ENCODE measurements around the gene SULT1A2. TPM values are rescaled to one million over a fixed set of nuclear protein-coding genes. Genes with fewer than 3 reads are reported as not detected.

SULT1A2 gene
- total and polyA plus RNA-seq, 2 of the 13 experiments (the other 11 are each of a cell fraction or from before 2014, with no cell fraction given) = 33.0 to 34.2 TPM

DNA sequence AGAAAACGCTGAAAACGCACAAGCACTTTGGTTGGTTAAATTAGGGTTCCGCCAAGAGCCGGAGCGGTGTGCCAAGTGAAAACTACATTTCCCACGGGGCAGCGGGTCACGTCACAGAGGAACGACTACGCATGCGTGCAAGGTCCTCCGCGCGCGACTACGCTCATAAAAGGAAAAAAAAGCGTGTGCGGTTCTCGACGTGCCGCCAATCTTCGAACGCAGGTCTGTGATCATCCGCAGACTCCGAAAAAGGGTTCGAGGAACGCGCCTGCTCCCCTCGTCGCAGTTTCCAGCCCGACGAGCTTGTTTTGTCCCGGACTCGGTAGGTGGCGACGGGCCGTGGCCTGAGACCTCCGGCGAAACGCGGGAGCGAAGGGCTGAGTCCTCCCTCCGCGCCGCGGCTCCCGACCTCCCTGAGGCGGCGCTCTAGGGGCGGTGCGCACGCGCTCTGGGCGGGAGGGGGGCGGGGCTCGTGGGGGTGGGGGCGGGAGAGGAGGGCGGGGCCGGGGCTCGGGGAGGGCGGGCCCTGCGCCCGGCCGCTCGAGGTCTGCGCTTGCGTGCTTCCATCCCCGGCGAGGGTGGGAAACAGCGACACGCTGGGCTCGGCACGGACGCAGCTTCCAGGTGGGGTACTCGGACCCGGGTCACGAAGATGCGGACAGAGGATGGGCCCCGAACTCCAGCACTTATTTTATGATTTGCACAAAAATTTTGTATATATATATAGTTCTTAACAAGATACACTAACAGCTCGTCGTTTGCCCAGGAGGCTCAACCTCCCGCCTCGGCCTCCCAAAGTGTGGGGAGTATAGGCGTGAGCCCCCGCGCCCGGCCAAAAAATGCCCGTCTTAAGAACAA, 42.8 kb downstream of the SULT1A2 start, which contains the start of gene SGF29 (continued):
- TF ChIP-seq, protein P1, sequence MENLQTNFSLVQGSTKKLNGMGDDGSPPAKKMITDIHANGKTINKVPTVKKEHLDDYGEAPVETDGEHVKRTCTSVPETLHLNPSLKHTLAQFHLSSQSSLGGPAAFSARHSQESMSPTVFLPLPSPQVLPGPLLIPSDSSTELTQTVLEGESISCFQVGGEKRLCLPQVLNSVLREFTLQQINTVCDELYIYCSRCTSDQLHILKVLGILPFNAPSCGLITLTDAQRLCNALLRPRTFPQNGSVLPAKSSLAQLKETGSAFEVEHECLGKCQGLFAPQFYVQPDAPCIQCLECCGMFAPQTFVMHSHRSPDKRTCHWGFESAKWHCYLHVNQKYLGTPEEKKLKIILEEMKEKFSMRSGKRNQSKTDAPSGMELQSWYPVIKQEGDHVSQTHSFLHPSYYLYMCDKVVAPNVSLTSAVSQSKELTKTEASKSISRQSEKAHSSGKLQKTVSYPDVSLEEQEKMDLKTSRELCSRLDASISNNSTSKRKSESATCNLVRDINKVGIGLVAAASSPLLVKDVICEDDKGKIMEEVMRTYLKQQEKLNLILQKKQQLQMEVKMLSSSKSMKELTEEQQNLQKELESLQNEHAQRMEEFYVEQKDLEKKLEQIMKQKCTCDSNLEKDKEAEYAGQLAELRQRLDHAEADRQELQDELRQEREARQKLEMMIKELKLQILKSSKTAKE (CRISPR knock-in tag; IDR thresholded peaks at IDR 0.05; ENCODE audit: borderline replicate concordance) = peak; percentile 21; the same call in 1 of the 2 replicates
- TF ChIP-seq ZNF709 (CRISPR knock-in tag; IDR thresholded peaks at IDR 0.05) (peak; percentile 97), ZC3H4 (CRISPR knock-in tag; IDR thresholded peaks at IDR 0.05; ENCODE audit: borderline replicate concordance) (peak; percentile 62; the same call in 1 of the 2 replicates), PHF20 (CRISPR knock-in tag; IDR thresholded peaks at IDR 0.05) (peak; percentile 83), ARNT (IDR thresholded peaks at IDR 0.05) (no peak), ADNP (CRISPR knock-in tag; IDR thresholded peaks at IDR 0.05) (peak; percentile 40; the same call in 1 of the 2 replicates), GZF1 (CRISPR knock-in tag; IDR thresholded peaks at IDR 0.05) (peak; percentile 84; the same call in 1 of the 2 replicates), FOXK1 (CRISPR knock-in tag; IDR thresholded peaks at IDR 0.05; ENCODE audit: borderline replicate concordance, low read depth) (peak; percentile 82; the same call in 1 of the 2 replicates), ZSCAN20 (CRISPR knock-in tag; IDR thresholded peaks at IDR 0.05; ENCODE audit: borderline replicate concordance) (no peak), ZKSCAN5 (CRISPR knock-in tag; IDR thresholded peaks at IDR 0.05) (peak; percentile 79; the same call in 1 of the 2 replicates), ERF (CRISPR knock-in tag; IDR thresholded peaks at IDR 0.05) (peak; percentile 95), RFX5 (IDR thresholded peaks at IDR 0.05; ENCODE audit: low read depth, low read length) (no peak), KLF11 (CRISPR knock-in tag; IDR thresholded peaks at IDR 0.05) (peak; percentile 96), PTBP1 (IDR thresholded peaks at IDR 0.05; ENCODE audit: low read depth, low read length, poor library complexity, severe bottlenecking) (no peak), TOPORS (CRISPR knock-in tag; IDR thresholded peaks at IDR 0.05) (peak; percentile 80; the same call in 1 of the 2 replicates)
- TF ChIP-seq, protein P2, sequence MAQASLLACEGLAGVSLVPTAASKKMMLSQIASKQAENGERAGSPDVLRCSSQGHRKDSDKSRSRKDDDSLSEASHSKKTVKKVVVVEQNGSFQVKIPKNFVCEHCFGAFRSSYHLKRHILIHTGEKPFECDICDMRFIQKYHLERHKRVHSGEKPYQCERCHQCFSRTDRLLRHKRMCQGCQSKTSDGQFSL (CRISPR knock-in tag; IDR thresholded peaks at IDR 0.05) = 0 out of 2 replicates have a peak, but pooled peaks have one; percentile 42
- TF ChIP-seq, protein P3, sequence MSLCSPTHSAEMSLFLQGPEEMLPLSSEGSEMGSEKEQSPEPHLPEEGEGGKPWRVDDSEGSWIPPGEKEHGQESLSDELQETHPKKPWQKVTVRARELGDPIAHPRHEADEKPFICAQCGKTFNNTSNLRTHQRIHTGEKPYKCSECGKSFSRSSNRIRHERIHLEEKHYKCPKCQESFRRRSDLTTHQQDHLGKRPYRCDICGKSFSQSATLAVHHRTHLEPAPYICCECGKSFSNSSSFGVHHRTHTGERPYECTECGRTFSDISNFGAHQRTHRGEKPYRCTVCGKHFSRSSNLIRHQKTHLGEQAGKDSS (CRISPR knock-in tag; IDR thresholded peaks at IDR 0.05; ENCODE audit: borderline replicate concordance, low read depth) = peak; percentile 96
- TF ChIP-seq, protein P4, sequence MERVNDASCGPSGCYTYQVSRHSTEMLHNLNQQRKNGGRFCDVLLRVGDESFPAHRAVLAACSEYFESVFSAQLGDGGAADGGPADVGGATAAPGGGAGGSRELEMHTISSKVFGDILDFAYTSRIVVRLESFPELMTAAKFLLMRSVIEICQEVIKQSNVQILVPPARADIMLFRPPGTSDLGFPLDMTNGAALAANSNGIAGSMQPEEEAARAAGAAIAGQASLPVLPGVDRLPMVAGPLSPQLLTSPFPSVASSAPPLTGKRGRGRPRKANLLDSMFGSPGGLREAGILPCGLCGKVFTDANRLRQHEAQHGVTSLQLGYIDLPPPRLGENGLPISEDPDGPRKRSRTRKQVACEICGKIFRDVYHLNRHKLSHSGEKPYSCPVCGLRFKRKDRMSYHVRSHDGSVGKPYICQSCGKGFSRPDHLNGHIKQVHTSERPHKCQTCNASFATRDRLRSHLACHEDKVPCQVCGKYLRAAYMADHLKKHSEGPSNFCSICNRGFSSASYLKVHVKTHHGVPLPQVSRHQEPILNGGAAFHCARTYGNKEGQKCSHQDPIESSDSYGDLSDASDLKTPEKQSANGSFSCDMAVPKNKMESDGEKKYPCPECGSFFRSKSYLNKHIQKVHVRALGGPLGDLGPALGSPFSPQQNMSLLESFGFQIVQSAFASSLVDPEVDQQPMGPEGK (CRISPR knock-in tag; IDR thresholded peaks at IDR 0.05) = peak; percentile 74
